ENCODE data around the gene CHRM4.

GRCh38 chr11:46341454-46341853 is 50.1 kb downstream of the CHRM4 start:
- TF ChIP-seq, protein P1, sequence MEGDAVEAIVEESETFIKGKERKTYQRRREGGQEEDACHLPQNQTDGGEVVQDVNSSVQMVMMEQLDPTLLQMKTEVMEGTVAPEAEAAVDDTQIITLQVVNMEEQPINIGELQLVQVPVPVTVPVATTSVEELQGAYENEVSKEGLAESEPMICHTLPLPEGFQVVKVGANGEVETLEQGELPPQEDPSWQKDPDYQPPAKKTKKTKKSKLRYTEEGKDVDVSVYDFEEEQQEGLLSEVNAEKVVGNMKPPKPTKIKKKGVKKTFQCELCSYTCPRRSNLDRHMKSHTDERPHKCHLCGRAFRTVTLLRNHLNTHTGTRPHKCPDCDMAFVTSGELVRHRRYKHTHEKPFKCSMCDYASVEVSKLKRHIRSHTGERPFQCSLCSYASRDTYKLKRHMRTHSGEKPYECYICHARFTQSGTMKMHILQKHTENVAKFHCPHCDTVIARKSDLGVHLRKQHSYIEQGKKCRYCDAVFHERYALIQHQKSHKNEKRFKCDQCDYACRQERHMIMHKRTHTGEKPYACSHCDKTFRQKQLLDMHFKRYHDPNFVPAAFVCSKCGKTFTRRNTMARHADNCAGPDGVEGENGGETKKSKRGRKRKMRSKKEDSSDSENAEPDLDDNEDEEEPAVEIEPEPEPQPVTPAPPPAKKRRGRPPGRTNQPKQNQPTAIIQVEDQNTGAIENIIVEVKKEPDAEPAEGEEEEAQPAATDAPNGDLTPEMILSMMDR (IDR thresholded peaks at IDR 0.05 in 2 of 3, conservative IDR thresholded peaks at IDR 0.05 in 1 of 3; ENCODE audit: borderline replicate concordance in 1 of 3, insufficient read depth in 1 of 3, low read depth in 2 of 3, low read length in 2 of 3) = no peak
- TF ChIP-seq POLR2A (IDR thresholded peaks at IDR 0.05; ENCODE audit: borderline replicate concordance, extremely low read depth, insufficient read depth, insufficient read length) = no peak
- TF ChIP-seq REST (IDR thresholded peaks at IDR 0.05; ENCODE audit: low read depth) = no peak
- no peak for TF ChIP-seq EZH2 (IDR thresholded peaks at IDR 0.05)
- no peak for TF ChIP-seq ZFX (IDR thresholded peaks at IDR 0.05)
- TF ChIP-seq RAD21 (IDR thresholded peaks at IDR 0.05; ENCODE audit: low read depth) = no peak
- no peak for TF ChIP-seq JUND (IDR thresholded peaks at IDR 0.05)

Measured in HCT116 (cell line).